DOHH2 (cell line): ENCODE results near the gene KIF2A.

Experiments used
- CTCF ChIP-seq: fragments of 200-600 bp; sonication (generic); IDR thresholded peaks from one replicate; pipeline ENCODE4 v1.5.1; 2014; ENCODE audit warnings: antibody characterized with exemption, mild to moderate bottlenecking, low read depth, low read length; ENCODE audit not compliant: poor library complexity, severe bottlenecking
- EZH2phosphoT487 ChIP-seq: fragments of 200-600 bp; sonication (generic); IDR thresholded peaks from 2 replicates; pipeline ENCODE4 v1.6.1; 2017; ENCODE audit warnings: borderline replicate concordance, mild to moderate bottlenecking, antibody characterized with exemption, low read length, moderate library complexity, mixed read lengths

- TF ChIP-seq CTCF (no peak), EZH2phosphoT487 (no peak)
These were observed 30.4 kb upstream of the KIF2A start for GRCh38 chr5:62275581-62275980.
